Measurements from ENCODE around the gene WWOX.

Gene WWOX

GRCh38 chr16:78225919-78226318 is 126.5 kb downstream of the WWOX start:
- no peak for DNase-seq (ENCODE audit: low read depth, low spot score)

GRCh38 chr16:78227855-78228254 is 128.4 kb downstream of the WWOX start:
- no peak for DNase-seq (ENCODE audit: low read depth, low spot score)

- DNase-seq (ENCODE audit: low read depth, low spot score): no peak
Measured at GRCh38 chr16:78228704-78229103, 129.2 kb downstream of the WWOX start.

GRCh38 chr16:78230832-78231231 is 131.4 kb downstream of the WWOX start:
- DNase-seq (ENCODE audit: low read depth, low spot score): no peak

GRCh38 chr16:78235168-78235800 is 135.8 kb downstream of the WWOX start:
- DNase-seq (ENCODE audit: low read depth, low spot score): no peak

DNA sequence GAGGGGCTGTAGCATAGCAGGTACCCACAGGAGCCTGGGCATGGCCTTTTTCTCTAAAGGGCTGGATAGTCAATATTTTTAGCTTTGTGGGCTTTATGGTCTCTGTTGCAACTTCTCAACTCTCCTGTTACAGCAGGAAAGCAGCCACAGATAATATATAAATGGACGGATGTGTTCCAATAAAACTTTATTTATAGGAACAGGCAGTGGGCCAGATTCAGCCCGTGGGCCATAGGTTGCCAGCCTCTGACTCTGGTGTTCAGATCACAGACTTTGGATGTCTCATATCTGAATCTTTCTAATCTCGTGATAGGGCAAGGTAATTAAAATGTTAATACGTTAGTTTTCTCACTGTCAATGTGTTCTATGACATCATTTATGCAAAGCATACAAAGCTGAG is 136.4 kb downstream of the WWOX start:
- no peak for DNase-seq (ENCODE audit: low read depth, low spot score)

DNA sequence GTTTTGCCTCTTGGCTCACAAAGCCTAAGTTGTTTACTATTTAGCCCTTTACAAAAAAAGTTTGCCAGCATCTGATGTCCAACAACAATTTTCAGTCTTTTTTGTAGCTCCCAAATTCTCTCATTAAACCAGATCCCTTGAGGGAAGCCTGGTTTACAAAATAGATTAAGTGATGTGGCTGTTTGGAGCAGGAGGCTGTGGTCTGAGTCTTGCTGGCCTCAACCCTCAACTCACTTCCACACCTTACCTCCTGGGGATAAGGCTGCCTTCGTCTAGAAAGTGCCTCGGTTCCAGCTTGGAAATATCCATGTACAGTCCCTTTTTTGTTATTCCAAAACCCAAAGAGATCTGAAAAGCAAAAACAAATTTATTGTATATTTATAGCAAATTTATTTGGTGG is 138.4 kb downstream of the WWOX start:
- DNase-seq (ENCODE audit: low read depth, low spot score): no peak

- DNase-seq (ENCODE audit: low read depth, low spot score): no peak
Measured at GRCh38 chr16:78240459-78241222, 141.2 kb downstream of the WWOX start.

GRCh38 chr16:78242239-78242630 is 142.8 kb downstream of the WWOX start:
- DNase-seq (ENCODE audit: low read depth, low spot score): no peak

- no peak for DNase-seq (ENCODE audit: low read depth, low spot score)
Measured at GRCh38 chr16:78244131-78244895, 144.9 kb downstream of the WWOX start.

DNA sequence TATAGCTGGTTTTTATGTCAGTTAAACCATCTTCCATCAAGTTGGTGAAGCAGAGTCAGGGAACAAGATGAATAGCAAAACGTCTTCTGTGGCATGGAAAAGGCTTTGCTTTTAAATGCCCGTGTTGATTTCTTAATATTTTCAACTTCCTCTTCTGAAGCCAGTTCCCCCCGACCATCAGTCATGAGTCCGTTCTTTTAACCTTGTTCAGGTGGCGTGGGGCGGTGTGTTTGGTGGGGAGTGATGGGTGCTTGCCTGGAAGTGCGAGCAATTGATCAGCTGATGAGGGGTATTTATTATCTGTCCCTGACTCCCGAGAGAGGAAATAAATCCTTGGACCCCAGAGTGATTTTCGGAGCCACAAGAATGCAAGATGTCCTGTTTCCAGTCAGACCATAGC is 147.1 kb downstream of the WWOX start:
- no peak for DNase-seq (ENCODE audit: low read depth, low spot score)

DNA sequence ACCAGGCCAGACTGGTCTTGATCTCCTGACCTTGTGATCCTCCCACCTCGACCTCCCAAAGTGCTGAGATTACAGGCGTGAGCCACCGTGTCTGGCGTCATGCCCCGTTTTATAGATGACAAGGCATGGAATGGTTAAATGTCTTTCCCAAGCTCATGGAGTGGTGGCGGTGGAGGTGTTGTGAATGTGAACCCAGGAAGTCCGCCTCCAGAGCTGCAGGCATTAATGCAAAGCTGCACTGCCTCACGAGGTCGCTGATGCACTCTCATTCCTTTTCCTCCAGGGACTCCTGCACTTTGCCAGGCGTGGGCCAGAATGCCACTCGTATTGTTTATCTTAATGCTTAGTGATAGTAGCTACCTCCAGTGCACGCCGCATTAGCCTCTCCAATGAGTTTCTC is 149.6 kb downstream of the WWOX start:
- no peak for DNase-seq (ENCODE audit: low read depth, low spot score)

DNA sequence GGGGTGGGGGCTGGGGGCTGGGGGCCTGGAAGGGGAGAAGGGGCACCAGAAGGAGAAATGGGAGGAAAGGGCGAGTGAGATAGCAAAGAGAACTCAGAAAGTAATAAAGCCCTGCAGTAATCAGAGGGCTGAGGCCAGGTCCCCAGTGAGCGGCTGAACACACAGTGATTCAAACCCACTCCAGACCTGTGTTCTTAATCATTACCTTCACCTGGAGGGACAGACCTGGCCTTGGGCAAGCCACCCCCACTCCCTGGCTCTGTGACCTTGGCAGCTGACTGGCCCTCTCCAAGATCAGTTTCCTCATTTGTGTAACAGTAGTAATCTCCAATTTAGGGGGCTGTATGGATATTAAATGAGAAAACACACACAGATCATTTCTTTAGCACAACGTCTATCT is 150.4 kb downstream of the WWOX start:
- DNase-seq (ENCODE audit: low read depth, low spot score): no peak

DNA sequence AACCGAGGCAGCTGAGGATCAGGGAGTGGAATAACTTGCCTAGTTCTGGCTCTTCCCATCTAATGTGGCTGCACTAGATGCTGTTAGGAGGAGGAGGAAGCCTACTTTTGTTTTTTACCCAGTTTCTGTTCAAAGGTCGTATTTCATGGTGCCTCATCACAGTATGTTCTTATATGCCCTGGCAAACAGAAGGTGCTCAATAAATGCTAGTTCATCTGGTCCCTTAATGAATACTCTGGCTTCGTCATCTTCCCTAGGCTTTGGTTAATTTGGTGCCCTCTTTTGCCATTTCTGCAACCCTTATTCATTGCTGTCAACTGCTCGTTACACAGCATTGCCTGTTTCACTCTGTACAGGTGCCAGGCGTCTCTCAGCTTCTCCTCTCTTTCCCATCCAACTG is 151.7 kb downstream of the WWOX start:
- no peak for DNase-seq (ENCODE audit: low read depth, low spot score)

GRCh38 chr16:78252757-78253156 is 153.3 kb downstream of the WWOX start:
- no peak for DNase-seq (ENCODE audit: low read depth, low spot score)

GRCh38 chr16:78254841-78255240 is 155.4 kb downstream of the WWOX start:
- no peak for DNase-seq (ENCODE audit: low read depth, low spot score)

DNA sequence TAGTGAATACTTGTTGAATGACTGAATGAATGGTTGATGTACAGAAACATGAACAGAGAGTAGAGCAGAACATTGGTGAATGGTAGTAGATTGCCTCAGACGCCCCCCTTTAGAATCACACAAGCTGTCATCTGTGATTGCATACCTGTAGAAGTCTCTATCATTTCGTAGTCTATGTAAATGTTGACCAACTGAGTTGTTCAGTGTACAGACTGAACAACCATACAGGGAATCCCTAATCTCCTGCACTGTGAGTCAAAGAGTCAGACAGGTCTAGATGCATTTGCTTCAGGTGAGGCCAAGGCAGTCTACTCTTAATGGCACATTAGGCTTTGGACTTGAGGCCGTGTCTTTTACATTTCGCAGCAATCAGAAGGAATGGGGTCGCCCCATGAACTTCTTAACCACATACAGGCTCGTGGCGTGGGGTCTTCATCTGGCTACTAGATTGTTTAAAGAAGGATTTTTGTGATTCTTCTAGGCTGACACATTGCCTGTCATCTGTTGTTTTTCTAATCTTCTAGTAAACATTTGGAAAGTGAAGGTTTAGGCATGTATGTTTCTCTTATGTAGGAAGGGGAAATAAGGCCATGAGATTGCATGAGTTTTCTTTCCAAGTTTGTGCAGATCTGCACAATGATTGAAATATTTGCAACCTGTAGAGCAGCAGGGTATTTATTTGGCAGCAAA is 157.4 kb downstream of the WWOX start:
- DNase-seq (ENCODE audit: low read depth, low spot score): no peak

GRCh38 chr16:78257376-78257728 is 157.9 kb downstream of the WWOX start:
- no peak for DNase-seq (ENCODE audit: low read depth, low spot score)

DNA sequence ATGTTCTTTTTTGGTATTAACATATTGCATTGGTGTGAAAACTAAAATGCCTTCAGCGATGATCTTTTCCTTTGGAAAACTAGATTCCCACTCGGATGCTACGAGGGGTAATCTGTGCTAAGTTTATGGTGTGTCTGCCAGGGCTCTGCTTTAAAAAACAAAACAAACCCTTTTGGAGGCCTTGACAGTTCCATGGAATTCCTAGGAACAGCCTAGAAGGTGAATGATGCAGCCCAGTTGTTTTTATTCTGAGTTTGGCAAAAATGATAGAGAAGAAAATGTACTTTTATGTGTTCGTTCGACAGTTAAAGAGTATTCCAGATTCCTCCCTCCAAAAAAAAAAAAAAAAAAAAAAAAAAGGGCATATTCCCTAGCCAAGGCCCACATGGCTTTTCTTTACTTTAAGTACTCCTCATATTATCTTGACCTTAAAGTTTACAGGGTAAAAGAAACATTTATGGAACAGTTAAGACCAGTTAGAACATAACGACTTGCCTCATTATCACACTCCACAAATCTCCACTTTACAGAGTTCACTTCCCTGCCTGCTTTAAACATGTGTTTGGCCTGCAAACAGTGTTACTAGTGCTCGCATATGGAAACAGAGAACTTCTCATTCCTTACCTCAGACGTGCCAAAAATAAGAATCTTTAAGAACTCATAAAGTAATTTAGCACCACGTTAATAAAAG is 159.1 kb downstream of the WWOX start:
- DNase-seq (ENCODE audit: low read depth, low spot score): no peak

DNA sequence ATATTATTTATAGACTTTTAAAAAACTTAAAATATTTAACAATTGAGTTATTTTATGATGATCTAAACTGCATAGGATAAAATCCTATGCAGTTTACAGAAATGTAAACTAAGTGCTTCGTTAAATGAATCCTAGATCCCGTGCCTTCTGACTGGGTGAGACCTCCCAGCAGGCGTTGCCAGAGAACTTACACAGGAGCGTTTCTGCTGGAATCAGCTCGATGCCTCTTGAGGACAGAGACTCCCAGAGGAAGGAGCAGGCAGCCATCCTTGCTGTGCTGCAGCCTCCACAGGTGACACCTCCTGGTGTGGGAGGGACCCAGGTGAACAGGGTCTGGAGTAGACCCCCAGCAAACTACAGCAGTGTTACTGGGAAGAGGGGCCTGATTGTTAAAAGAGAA is 160.4 kb downstream of the WWOX start:
- DNase-seq (ENCODE audit: low read depth, low spot score): no peak

DNA sequence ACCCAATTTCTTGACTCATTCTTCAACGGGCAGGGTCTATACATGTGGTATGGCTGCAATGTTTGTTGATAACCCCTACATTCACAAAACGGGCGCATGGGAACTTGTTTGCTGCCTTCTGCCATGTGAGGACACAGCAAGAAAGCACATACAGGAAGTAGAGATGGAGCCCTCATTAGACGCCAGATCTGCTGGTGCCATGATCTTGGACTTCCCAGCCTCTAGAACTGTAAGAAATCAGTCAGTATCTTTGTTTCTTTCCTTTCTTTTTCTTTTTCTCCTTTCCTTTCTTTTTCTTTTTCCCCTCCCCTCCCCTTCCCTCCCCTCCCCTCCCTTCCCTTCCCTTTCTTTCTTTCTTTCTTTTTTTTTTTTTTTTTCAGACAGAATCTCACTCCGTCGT is 165.2 kb downstream of the WWOX start:
- no peak for DNase-seq (ENCODE audit: low read depth, low spot score)

- DNase-seq (ENCODE audit: low read depth, low spot score): no peak
Measured at GRCh38 chr16:78269256-78269655, 169.8 kb downstream of the WWOX start.

Measured in brain pericyte (primary cell).